ENCODE data around the gene KRTAP10-2. TPM values are rescaled to one million over a fixed set of nuclear protein-coding genes. Genes with fewer than 3 reads are reported as not detected.
"Not testable (repeated sequence)": the region's sequence is repeated elsewhere in the genome, so short reads cannot be mapped to it uniquely, and the experiment has no call there.

KRTAP10-2 gene
- total RNA-seq, 4 donors from 2014 or later, result 9.3 TPM; not detected in 3

- TF ChIP-seq CTCF (IDR thresholded peaks at IDR 0.05) (no peak), POLR2A (IDR thresholded peaks at IDR 0.05) (no peak)
- 71 to 77% methylated on average over 5 of the region's 5 CpGs for WGBS, 2 donors
- no peak within 1 kb of the TSS for H3K4me3 ChIP-seq (ENCODE audit: low read depth, poor library complexity, severe bottlenecking)
- no peak for DNase-seq (ENCODE audit: low spot score in 2 of 2)
- intact Hi-C loops (cut with DNase I; ENCODE audit: low total_unique reads), result no loop called here
Measured at GRCh38 chr21:44558695-44559094, 7.4 kb upstream of the KRTAP10-2 start, which contains the start of gene KRTAP10-3. Gene KRTAP10-3, minus strand, starts transcription at chr21:44558795. Its CDS starts 80 bp downstream, at chr21:44558715.

GRCh38 chr21:44558329-44558675 lies 7.0 kb upstream of the KRTAP10-2 start:
- peak in 1 of 2 donors; percentile 65 for DNase-seq (ENCODE audit: low spot score in 2 of 2)
- WGBS, 2 donors, result 74 to 77% methylated on average over 10 of the region's 10 CpGs

GRCh38 chr21:44557491-44558328 lies 6.4 kb upstream of the KRTAP10-2 start:
- DNase-seq (ENCODE audit: low spot score in 2 of 2), result peak in 1 of 2 donors; percentile 80
- WGBS, 2 donors, result 64 to 70% methylated on average over 30 of the region's 30 CpGs
- TF ChIP-seq POLR2A (IDR thresholded peaks at IDR 0.05), result no peak
- TF ChIP-seq CTCF (IDR thresholded peaks at IDR 0.05), result no peak
- no peak overlapping the region for H3K4me3 ChIP-seq (ENCODE audit: low read depth, poor library complexity, severe bottlenecking)
- intact Hi-C loops (cut with DNase I; ENCODE audit: low total_unique reads), result no loop called here

More at GRCh38 chr21:44558329-44558675, 7.0 kb upstream of the KRTAP10-2 start:
- intact Hi-C loops (cut with DNase I; ENCODE audit: low total_unique reads); H3K4me3 ChIP-seq (ENCODE audit: low read depth, poor library complexity, severe bottlenecking): not testable (repeated sequence)

- intact Hi-C loops (cut with DNase I; ENCODE audit: low total_unique reads), result no loop called here
- WGBS, 2 donors, result 83 to 85% methylated on average over 9 of the region's 9 CpGs
- no peak for TF ChIP-seq CTCF (IDR thresholded peaks at IDR 0.05)
- TF ChIP-seq POLR2A (IDR thresholded peaks at IDR 0.05), result no peak
- peak in 1 of 2 donors; percentile 59 for DNase-seq (ENCODE audit: low spot score in 2 of 2)
- no peak overlapping the region for H3K4me3 ChIP-seq (ENCODE audit: low read depth, poor library complexity, severe bottlenecking)
Measured at GRCh38 chr21:44556879-44557278, 5.6 kb upstream of the KRTAP10-2 start.

GRCh38 chr21:44555200-44555875 lies 4.0 kb upstream of the KRTAP10-2 start:
- H3K4me3 ChIP-seq (ENCODE audit: low read depth, poor library complexity, severe bottlenecking), result no peak overlapping the region
- WGBS, 2 donors, result 49 to 59% methylated on average over 13 of the region's 13 CpGs
- intact Hi-C loops (cut with DNase I; ENCODE audit: low total_unique reads), result no loop called here
- TF ChIP-seq CTCF (IDR thresholded peaks at IDR 0.05) (no peak), POLR2A (IDR thresholded peaks at IDR 0.05) (no peak)
- peak in 1 of 2 donors; percentile 61 for DNase-seq (ENCODE audit: low spot score in 2 of 2)

- TF ChIP-seq CTCF (IDR thresholded peaks at IDR 0.05) (no peak), POLR2A (IDR thresholded peaks at IDR 0.05) (no peak)
- H3K4me3 ChIP-seq (ENCODE audit: low read depth, poor library complexity, severe bottlenecking), result no peak overlapping the region
- DNase-seq (ENCODE audit: low spot score in 2 of 2), result peak in 1 of 2 donors; percentile 57
- 74 to 80% methylated on average over 13 of the region's 13 CpGs for WGBS, 2 donors
- intact Hi-C loops (cut with DNase I; ENCODE audit: low total_unique reads), result no loop called here
Measured at GRCh38 chr21:44552681-44553080, 1.4 kb upstream of the KRTAP10-2 start.
